IMR-90 (cell line): ENCODE results near the gene PRPSAP1.
"Not testable (repeated sequence)": the region's sequence is repeated elsewhere in the genome, so short reads cannot be mapped to it uniquely, and the experiment has no call there.

ENCODE experiments used
- BHLHE40 ChIP-seq: fragments of 150-350 bp; IDR thresholded peaks from 2 replicates; pipeline ENCODE4 v1.6.1; 2016; ENCODE audit warnings: mild to moderate bottlenecking, low read depth, low read length
- NFE2L2 ChIP-seq: fragments of 150-350 bp; IDR thresholded peaks from 2 replicates; pipeline ENCODE4 v1.6.1; 2016; ENCODE audit warnings: low read depth, mild to moderate bottlenecking, low read length
- POLR2A ChIP-seq: IDR thresholded peaks from 2 replicates; pipeline ENCODE4 v1.6.1; 2012; ENCODE audit warnings: mild to moderate bottlenecking, low read depth, low read length
- SMC3 ChIP-seq: fragments of 150-350 bp; IDR thresholded peaks from 2 replicates; pipeline ENCODE4 v1.6.1; 2016; ENCODE audit warnings: low read depth, mild to moderate bottlenecking, antibody characterized with exemption, low read length, moderate library complexity
- TF ChIP-seq, protein P1 (sequence below): conservative IDR thresholded peaks from 2 replicates; pipeline ENCODE4 v1.5.1; 2012; ENCODE audit warnings: mild to moderate bottlenecking, low read depth, low read length, improper control_type of control experiment

DNA sequence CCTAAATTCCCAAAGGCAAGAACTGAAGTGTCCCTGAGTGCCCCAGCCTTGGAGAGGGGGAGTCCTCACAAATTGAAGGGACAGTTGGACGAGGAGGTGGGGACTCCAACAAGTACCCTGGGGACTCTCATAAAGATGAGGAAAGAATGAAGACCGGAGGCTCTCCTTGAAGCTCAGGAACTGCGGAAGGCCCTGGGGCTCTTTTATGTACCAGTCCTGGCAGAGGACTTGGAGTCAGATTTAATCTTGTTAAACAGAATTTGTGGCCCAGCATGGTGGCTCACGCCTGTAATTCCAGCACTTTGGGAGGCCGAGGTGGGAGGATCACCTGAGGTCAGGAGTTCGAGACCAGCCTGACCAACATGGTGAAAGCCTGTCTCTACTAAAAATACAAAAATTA, 6.1 kb upstream of the PRPSAP1 start:
- not testable (repeated sequence) for TF ChIP-seq POLR2A, SMC3, BHLHE40, NFE2L2
- TF ChIP-seq, protein P1, sequence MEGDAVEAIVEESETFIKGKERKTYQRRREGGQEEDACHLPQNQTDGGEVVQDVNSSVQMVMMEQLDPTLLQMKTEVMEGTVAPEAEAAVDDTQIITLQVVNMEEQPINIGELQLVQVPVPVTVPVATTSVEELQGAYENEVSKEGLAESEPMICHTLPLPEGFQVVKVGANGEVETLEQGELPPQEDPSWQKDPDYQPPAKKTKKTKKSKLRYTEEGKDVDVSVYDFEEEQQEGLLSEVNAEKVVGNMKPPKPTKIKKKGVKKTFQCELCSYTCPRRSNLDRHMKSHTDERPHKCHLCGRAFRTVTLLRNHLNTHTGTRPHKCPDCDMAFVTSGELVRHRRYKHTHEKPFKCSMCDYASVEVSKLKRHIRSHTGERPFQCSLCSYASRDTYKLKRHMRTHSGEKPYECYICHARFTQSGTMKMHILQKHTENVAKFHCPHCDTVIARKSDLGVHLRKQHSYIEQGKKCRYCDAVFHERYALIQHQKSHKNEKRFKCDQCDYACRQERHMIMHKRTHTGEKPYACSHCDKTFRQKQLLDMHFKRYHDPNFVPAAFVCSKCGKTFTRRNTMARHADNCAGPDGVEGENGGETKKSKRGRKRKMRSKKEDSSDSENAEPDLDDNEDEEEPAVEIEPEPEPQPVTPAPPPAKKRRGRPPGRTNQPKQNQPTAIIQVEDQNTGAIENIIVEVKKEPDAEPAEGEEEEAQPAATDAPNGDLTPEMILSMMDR = not testable (repeated sequence)
